HL-60/S4 (cell line): ENCODE measurements around the gene ARF6.

Experiments used
- in situ Hi-C: fragments of 300-500 bp; cut with MboI; formaldehyde crosslinking; loops from 2 replicates; pipeline ENCODE4 v1.14.3; 2022; ENCODE audit warnings: low sequenced_read_pairs

The ARF6 gene

DNA sequence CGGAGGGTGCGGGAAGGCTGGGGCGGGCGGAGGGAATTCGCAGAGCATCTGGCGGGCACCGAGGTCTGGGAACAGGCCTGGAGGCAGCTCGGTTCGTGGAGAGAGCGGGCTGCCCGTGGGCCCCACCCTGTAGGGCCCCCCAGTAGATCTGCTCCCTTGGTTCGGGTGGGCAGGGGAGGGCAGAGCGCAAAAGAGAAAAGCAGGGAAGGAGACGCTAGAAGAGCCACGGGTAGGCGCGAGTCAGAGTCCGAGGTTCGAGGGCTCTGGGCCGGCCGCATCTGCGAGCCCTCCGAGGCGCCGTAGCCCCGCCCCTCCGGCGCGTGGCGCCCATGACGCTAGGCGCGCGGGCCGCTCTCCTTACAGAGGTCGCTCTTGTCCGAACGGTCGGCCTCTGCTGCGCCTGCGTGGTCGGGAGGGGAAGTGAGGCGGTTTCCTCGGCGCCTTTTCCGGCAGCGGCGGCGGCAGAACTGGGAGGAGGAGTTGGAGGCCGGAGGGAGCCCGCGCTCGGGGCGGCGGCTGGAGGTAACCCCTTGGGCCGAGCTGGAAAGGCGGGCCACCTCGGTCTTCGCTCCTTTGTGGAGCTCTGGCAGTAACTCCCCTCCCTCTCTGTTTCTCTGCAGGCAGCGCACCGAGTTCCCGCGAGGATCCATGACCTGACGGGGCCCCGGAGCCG is at the start of gene ARF6:
Gene ARF6 (plus strand): TSS at position 447 of the 673 bp plus-strand sequence. CDS start 655 bp downstream, outside the sequence.
- in situ Hi-C loops, result no loop called here

- in situ Hi-C loops, result no loop called here
These were observed 43.6 kb upstream of the ARF6 start for GRCh38 chr14:49849213-49849847.

DNA sequence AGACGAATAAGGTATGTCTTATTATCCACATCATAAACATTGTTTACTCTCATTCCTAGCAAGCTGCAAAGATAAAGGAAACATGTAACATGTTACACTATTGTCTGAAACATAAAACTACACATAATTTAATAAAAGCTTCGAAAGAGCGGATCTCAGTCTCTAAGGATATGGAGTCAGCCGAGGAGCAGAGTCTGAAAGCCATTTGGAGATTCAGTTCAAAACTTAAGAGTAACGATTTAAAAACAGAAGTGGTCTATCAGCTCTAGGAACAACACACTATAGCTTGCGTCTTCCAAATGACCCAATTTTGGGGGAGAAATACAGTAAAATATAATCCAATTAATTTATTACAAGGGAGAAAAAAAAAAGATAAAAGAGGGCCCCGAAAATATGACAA is 41.1 kb upstream of the ARF6 start:
- in situ Hi-C loops, result loop anchor here (25.0 kb wide), 1 partner anchor 685 kb away; the partner anchor contains the start of gene MAP4K5

- in situ Hi-C loops, result loop anchor here (25.0 kb wide), 1 partner anchor 685 kb away; the partner anchor contains the start of gene MAP4K5
These were observed 40.4 kb upstream of the ARF6 start, which contains the start of gene NEMF for GRCh38 chr14:49852301-49853157. TSS of gene NEMF (minus strand) at chr14:49852788. CDS start at chr14:49852753, 35 bp downstream.

DNA sequence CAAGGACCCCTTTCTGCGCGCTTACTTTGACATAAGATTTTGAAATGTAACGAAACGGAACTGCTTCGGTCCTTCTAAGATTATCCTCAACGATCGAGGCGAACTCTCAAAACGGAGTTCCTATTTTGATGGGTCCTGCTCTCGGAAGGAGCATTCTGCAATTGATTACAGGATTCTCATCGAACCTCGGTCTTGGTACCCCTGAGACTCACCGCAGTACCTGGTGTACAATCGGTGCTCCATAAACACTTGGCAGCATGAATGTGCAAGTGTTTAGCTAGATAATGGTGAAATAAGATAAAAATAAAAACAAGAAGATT is 39.8 kb upstream of the ARF6 start:
- in situ Hi-C loops, result loop anchor here (25.0 kb wide), 1 partner anchor 684 kb away; the partner anchor contains the start of gene MAP4K5

DNA sequence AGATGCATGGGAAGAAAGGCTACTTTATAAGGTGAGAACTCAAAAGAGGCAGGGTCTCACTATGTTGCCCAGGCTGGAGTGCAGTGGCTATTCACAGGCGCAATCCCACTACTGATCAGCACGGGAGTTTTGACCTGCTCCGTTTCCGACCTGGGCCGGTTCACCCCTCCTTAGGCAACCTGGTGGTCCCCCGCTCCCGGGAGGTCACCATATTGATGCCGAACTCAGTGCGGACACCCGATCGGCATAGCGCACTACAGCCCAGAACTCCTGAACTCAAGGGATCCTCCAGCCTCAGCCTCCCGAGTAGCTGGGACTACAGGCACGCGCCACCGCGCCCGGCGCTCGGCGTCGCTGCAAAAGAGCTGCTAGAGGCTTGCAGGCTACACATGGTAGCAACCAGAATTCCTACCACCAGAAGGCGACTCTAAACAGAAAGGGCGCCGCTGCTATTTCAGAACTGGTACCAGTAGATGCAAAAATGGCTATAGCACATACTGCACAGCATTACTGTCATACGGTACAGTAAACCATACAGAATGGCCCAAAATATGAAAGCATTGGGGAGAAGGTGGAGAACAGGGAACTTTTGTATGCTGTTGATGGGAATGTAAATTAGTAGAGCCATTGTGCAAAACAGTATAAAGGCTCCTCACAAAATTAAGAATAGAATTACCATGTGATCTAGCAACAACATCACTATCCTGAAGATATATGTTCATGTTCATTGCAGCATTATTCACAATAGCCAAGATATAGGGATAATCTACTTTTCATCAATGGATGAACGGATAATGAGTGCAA is 39.1 kb upstream of the ARF6 start:
- in situ Hi-C loops, result loop anchor here (25.0 kb wide), 1 partner anchor 684 kb away; the partner anchor contains the start of gene MAP4K5

- in situ Hi-C loops, result loop anchor here (25.0 kb wide), 1 partner anchor 680 kb away; the partner anchor contains the start of gene MAP4K5
These were observed 35.4 kb upstream of the ARF6 start for GRCh38 chr14:49857427-49858003.

DNA sequence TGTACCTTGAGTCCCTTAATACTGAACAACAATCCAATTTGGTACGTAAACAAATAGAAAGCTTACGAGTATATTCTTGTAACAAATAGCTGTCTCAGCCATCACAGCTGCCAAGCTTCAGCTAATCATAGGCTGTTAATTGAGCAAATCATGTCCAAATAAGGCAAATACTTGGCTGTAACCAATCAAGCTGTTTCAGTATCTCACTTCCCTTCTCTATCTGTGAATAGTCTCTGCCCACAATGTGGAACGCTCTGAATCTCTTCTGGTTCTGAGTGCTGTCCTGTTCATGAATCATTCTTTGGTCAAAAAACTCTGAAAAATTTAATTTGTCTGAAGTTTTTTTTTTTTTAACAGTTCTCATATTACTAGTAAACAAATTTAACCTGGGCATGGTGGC is 34.5 kb upstream of the ARF6 start:
- in situ Hi-C loops, result loop anchor here (25.0 kb wide), 1 partner anchor 679 kb away; the partner anchor contains the start of gene MAP4K5

- in situ Hi-C loops, result loop anchor here (10.0 to 25.0 kb wide), 2 partner anchors 234 to 676 kb away; partner anchors contain the start of gene MAP4K5
These were observed 31.7 kb upstream of the ARF6 start for GRCh38 chr14:49860988-49861698.

- in situ Hi-C loops, result loop anchor here (10.0 to 25.0 kb wide), 2 partner anchors 233 to 676 kb away; partner anchors contain the start of gene MAP4K5
These were observed 31.2 kb upstream of the ARF6 start for GRCh38 chr14:49861699-49862088.

DNA sequence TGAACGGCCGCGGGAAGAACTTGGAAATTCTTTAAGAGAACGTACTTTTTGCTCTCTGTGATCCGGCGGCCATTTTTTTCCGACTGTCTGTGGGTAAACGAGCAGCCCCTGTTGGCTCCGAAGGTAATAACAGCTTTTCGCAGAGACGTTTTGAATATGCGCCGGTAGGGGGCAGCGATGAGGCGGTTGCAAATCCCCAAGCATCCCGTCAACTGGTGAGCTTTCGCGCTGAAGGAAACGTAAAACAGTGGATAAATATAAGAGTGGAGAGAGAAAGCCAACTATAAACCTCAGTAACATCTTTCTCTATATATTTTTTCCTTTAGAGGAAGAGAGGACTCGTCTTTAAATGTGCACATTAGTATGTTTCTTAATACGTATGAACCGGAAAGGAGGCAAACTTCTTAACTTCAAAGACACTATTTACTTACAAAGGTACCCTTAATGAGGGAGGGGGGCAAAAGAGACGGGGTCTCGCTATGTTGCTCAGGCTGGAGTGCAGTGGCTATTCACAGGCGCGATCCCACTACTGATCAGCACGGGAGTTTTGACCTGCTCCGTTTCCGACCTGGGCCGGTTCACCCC is 30.7 kb upstream of the ARF6 start:
- in situ Hi-C loops, result loop anchor here (10.0 to 25.0 kb wide), 2 partner anchors 233 to 675 kb away; partner anchors contain the start of gene MAP4K5

DNA sequence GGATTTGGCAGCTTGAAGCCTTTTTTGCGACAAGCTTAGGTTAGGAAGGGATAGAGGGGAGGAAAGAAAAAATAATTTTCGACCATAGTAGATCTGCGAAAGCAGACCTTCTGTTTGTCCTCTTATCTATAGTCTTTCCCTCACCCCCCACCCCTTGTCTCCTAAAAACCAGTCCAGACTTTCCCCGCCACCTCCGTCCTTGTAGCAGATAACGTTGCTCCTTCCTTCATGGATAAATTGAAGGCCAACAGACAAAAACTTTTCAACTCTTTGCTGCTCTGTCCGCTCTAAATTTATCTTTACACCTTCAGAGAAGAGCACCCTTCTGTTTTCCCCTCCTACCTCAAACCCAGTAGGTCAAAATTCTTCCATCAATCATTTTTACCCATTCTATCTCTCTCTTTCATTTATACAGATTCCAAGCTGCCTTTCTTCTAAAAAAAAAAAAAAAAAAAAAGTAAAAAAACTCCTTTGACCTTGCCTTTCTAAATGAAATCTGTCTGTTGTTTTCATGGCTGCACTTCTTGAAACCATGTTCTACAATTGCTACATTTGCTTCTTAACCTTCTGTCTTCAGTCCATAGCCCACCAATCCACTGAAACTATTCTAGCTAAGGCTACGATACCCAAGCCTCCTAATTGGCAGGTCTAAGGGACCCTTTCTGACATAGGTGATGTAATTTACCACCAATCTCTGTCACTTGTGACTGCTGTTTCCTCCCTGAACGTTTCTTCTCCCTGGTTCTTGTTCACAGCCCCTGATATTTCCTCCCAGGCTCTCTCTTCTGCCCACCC is 29.2 kb upstream of the ARF6 start:
- in situ Hi-C loops, result loop anchor here (10.0 to 25.0 kb wide), 2 partner anchors 231 to 674 kb away; partner anchors contain the start of gene MAP4K5

GRCh38 chr14:49865431-49865859 is 27.4 kb upstream of the ARF6 start:
- in situ Hi-C loops, result loop anchor here (10.0 to 25.0 kb wide), 2 partner anchors 229 to 672 kb away; partner anchors contain the start of gene MAP4K5

- in situ Hi-C loops, result loop anchor here (10.0 to 25.0 kb wide), 2 partner anchors 227 to 669 kb away; partner anchors contain the start of gene MAP4K5
These were observed 24.8 kb upstream of the ARF6 start for GRCh38 chr14:49867831-49868719.

DNA sequence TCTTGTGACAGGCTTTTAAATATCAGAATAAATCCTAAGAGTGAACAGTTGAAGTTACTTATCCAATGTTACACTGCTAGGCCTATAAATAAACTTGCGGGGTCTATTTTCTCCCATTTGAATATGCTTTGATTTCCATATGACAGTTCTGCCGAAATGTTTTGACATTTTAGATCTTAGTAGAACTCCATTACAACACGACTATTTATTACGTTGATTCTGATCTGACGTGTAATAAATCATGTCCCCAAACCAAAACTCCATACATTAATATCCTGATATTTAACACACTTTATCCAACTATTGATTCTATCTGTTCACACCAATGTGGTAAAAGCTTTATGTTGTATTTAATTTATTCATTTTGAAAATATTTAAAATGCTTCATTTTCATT is 24.2 kb upstream of the ARF6 start:
- in situ Hi-C loops, result loop anchor here (10.0 to 25.0 kb wide), 2 partner anchors 226 to 669 kb away; partner anchors contain the start of gene MAP4K5

- in situ Hi-C loops, result loop anchor here (25.0 kb wide), 1 partner anchor 666 kb away; the partner anchor contains the start of gene MAP4K5
These were observed 22.0 kb upstream of the ARF6 start for GRCh38 chr14:49870908-49871307.
